ENCODE measurements around the gene HSPA4L.

HSPA4L gene

GRCh38 chr4:127810551-127810950, 28.4 kb downstream of the HSPA4L start:
- DNase-seq (ENCODE audit: low spot score) (no peak), ATAC-seq (ENCODE audit: low read depth) (no peak)
- Histone ChIP-seq H3K27ac (ENCODE audit: poor library complexity, severe bottlenecking) (no peak overlapping the region), H3K4me3 (ENCODE audit: severe bottlenecking) (no peak overlapping the region), H3K4me1 (ENCODE audit: insufficient read depth, poor library complexity, severe bottlenecking) (no peaks in the 10 kb centered on the region), H3K9me3 (ENCODE audit: severe bottlenecking) (no peaks in the 10 kb centered on the region), H3K27me3 (ENCODE audit: insufficient read depth, poor library complexity, severe bottlenecking) (no peaks in the 10 kb centered on the region), H3K36me3 (ENCODE audit: low read depth) (peaks cover 42% of the 10 kb centered on the region)
- no peak for TF ChIP-seq CTCF (IDR thresholded peaks at IDR 0.05; ENCODE audit: poor library complexity, severe bottlenecking)

GRCh38 chr4:127822430-127822829, 40.3 kb downstream of the HSPA4L start:
- no peak for ATAC-seq (ENCODE audit: low read depth)
- no peak for TF ChIP-seq CTCF (IDR thresholded peaks at IDR 0.05; ENCODE audit: poor library complexity, severe bottlenecking)
- no peaks in the 10 kb centered on the region for H3K27me3 ChIP-seq (ENCODE audit: insufficient read depth, poor library complexity, severe bottlenecking)

DNA sequence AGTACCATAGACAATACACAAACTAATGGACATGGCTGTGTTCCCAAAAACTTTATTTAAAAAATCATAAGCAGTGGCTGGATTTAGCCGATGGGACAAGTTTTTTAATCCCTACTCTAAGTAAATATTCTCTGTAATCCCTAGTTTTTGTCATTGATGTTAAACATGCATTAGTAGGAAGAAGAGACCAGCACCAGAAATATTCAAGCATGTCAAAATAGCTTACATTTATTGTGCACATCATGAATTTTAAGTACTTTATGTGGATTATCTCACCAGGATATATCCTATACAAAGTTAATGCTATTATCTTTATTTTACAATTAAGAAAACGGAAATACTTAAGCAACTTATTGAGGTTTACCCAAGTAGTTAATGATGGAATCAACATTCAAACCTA, 46.0 kb downstream of the HSPA4L start:
- DNase-seq (ENCODE audit: low spot score) = no peak
- Histone ChIP-seq H3K27ac (ENCODE audit: poor library complexity, severe bottlenecking) (no peak overlapping the region), H3K36me3 (ENCODE audit: low read depth) (peaks cover 55% of the 10 kb centered on the region), H3K9me3 (ENCODE audit: severe bottlenecking) (no peaks in the 10 kb centered on the region), H3K4me1 (ENCODE audit: insufficient read depth, poor library complexity, severe bottlenecking) (no peaks in the 10 kb centered on the region), H3K27me3 (ENCODE audit: insufficient read depth, poor library complexity, severe bottlenecking) (no peaks in the 10 kb centered on the region), H3K4me3 (ENCODE audit: severe bottlenecking) (no peak overlapping the region)
- ATAC-seq (ENCODE audit: low read depth) = no peak
- no peak for TF ChIP-seq CTCF (IDR thresholded peaks at IDR 0.05; ENCODE audit: poor library complexity, severe bottlenecking)

More at GRCh38 chr4:127822430-127822829, 40.3 kb downstream of the HSPA4L start:
- Histone ChIP-seq H3K36me3 (ENCODE audit: low read depth) (peaks cover 53% of the 10 kb centered on the region), H3K27ac (ENCODE audit: poor library complexity, severe bottlenecking) (no peak overlapping the region), H3K9me3 (ENCODE audit: severe bottlenecking) (no peaks in the 10 kb centered on the region), H3K4me3 (ENCODE audit: severe bottlenecking) (no peak overlapping the region), H3K4me1 (ENCODE audit: insufficient read depth, poor library complexity, severe bottlenecking) (peaks cover 3% of the 10 kb centered on the region)
- DNase-seq (ENCODE audit: low spot score) = no peak

GRCh38 chr4:127829014-127829413, 46.9 kb downstream of the HSPA4L start:
- no peak for ATAC-seq (ENCODE audit: low read depth)
- H3K9me3 ChIP-seq (ENCODE audit: severe bottlenecking) = no peaks in the 10 kb centered on the region
- H3K27ac ChIP-seq (ENCODE audit: poor library complexity, severe bottlenecking) = no peak overlapping the region
- TF ChIP-seq CTCF (IDR thresholded peaks at IDR 0.05; ENCODE audit: poor library complexity, severe bottlenecking) = no peak
- H3K36me3 ChIP-seq (ENCODE audit: low read depth) = peaks cover 59% of the 10 kb centered on the region
- H3K4me3 ChIP-seq (ENCODE audit: severe bottlenecking) = no peak overlapping the region
- no peak for DNase-seq (ENCODE audit: low spot score)
- H3K4me1 ChIP-seq (ENCODE audit: insufficient read depth, poor library complexity, severe bottlenecking) = no peaks in the 10 kb centered on the region
- no peaks in the 10 kb centered on the region for H3K27me3 ChIP-seq (ENCODE audit: insufficient read depth, poor library complexity, severe bottlenecking)

DNA sequence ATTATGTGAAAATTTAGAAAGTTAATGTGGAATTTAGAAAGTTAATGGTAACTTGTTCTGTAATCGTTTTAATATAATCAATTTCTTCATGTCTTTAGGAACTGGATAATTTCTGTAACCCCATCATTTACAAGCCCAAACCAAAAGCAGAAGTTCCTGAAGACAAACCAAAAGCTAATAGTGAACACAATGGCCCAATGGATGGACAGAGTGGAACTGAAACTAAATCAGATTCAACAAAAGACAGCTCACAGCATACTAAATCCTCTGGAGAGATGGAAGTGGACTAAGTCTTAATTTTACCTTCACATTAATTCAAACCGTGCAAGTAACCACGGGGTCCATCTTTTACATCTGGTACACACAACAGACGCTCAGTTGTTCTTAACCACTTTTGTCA, 50.5 kb downstream of the HSPA4L start:
- DNase-seq (ENCODE audit: low spot score) (no peak), ATAC-seq (ENCODE audit: low read depth) (no peak)

More for the DNA sequence above, 50.5 kb downstream of the HSPA4L start:
- H3K36me3 ChIP-seq (ENCODE audit: low read depth) = peaks cover 56% of the 10 kb centered on the region
- no peak for TF ChIP-seq CTCF (IDR thresholded peaks at IDR 0.05; ENCODE audit: poor library complexity, severe bottlenecking)
- no peak overlapping the region for H3K27ac ChIP-seq (ENCODE audit: poor library complexity, severe bottlenecking)
- no peak overlapping the region for H3K4me3 ChIP-seq (ENCODE audit: severe bottlenecking)
- H3K9me3 ChIP-seq (ENCODE audit: severe bottlenecking) = peaks cover 2% of the 10 kb centered on the region
- H3K4me1 ChIP-seq (ENCODE audit: insufficient read depth, poor library complexity, severe bottlenecking) = no peaks in the 10 kb centered on the region
- H3K27me3 ChIP-seq (ENCODE audit: insufficient read depth, poor library complexity, severe bottlenecking) = no peaks in the 10 kb centered on the region

Data from RWPE2 (cell line).